Stimulated activated CD4-positive, alpha-beta T cell treated with anti-CD3 and anti-CD28 coated beads, Interleukin-1b, Interleukin-23, amount 100 ng/mL, for 24 hours (primary cell): Measurements from ENCODE around the gene MPC1.
"Not testable (repeated sequence)": the region's sequence is repeated elsewhere in the genome, so short reads cannot be mapped to it uniquely, and the experiment has no call there.

Source experiments
- DNase-seq, 4 experiments: peaks; one replicate each; pipeline ENCODE4 v3.0.0-alpha.2; 2020; ENCODE audit warnings: low read depth in 4 of 4, low spot score in 1 of 4

Gene MPC1

DNA sequence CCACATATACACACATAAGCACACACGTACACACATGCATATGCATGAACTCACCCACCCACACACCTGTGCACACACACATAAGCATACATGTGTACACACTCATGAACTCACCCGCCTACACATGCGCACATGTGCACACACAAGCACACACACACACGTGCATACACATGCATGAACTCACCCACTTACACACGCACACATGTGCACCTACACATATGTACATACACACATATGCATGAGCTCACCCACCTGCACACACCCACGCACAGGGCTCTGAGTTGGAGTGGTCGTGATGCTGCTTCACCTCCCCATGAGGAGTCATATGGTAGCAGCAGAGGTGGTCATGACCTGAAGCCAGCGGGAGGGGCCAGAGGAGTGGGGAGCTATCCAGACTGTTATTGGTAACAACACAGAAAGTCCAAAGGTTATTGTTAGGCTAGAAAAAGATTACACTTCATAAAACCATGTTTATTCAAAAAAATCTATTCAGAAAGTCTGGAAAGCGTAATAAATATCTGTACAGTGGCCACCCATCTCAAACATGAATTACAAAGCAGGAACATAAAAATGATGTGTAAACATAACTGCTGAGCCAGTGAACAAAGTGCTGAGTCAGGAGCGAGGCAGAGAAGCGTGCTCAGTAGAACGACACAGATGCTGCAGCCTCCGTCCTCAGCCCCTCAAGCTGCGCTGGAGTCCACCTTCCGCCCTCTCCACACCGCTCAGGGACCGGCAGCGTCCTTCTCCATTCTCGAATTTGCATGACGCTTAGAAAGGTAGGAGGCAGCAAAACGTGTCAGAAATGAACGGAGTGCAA, 26.4 kb upstream of the MPC1 start:
- no peak for DNase-seq

GRCh38 chr6:166406197-166406596, 23.5 kb upstream of the MPC1 start:
- DNase-seq, result no peak

DNA sequence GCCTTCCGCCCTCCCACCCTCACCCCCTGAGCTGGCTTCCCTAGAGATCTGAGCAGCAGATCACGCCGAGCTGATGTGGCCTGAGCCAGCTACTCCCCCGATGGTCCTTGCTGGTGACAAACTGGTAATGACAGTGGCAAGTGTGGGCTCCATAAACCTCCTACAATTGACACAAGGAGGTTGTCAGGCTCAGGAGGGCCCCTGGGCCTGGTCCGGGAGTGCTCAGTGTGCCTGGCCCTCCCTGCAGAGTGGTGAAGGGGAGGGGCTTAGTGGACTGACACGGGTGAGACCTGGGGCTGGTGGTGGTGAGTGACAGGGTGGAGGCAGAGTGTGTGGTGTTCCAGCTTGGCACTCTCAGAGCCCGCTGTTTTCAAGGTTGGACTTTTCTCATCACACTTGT, 22.6 kb upstream of the MPC1 start:
- DNase-seq, result no peak

- DNase-seq, result no peak
Measured at GRCh38 chr6:166402582-166403277, 20.0 kb upstream of the MPC1 start.

DNA sequence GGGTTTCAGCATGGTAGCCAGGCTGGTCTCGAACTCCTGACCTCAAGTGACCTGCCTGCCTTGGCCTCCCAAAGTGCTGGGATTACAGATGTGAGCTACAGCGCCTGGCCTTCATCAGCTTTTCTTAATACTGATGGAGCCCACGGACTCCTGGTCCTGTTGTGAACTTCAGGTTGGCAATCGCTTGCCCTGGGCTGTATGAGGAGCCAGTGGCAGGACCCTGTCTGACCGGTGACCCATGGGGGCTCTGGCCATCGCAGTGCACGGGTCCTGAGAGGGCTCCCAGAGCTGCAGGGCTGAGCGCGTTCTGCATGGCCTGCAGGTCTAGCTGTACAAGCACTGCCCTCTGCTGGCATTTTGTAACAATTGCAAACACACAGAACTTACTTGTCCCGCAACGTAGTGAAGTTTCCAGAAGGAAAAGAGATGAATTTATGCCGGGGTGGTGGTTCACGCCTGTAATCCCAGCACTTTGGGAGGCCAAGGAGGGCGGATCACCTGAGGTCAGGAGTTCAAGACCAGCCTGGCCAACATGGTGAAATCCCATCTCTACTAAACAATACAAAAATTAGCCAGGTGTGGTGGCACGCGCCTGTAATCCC, 18.0 kb upstream of the MPC1 start:
- DNase-seq, result peak in 1 of 4 experiments; percentile 40

- DNase-seq, result no peak
Measured at GRCh38 chr6:166400181-166400580, 17.4 kb upstream of the MPC1 start.

DNA sequence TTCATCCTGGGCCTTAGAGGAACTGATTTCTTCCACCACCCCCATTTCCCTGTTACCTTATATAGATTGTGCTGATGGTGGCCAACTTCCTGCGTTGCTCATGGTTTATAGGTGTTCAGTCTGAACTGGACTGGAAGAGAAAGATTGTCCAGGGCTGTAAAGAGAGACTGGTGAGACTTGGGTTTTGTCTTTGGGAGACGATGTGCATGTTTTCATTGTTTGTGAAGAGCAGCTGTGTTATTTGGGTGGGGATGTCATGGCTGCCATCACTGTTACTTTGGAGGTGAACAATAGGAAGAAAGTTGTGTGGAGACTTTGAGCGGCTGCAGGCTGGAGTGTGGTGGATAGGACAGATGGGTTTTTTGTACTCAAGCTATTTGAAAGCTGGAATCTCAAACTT, 15.6 kb upstream of the MPC1 start:
- DNase-seq, result no peak

DNA sequence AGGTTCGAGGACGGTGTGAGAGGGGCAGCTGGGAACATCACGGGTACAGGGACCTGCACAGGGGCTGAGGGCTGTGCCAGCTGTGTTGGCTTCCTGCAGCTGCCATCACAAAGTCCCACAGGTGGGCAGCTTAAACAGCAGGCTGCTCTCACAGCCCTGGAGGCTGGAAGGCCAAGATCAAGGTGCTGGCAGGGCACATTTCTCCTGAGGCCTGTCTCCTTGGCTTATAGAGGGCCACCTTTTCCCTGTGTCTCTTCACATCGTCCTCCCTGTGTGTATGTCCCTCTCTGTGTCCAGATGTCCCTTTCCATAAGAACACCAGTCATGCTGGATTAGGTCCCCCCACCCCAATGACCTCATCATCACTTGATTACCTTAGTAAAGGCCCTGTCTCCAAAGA, 15.1 kb upstream of the MPC1 start:
- DNase-seq, result no peak

- no peak for DNase-seq
Measured at GRCh38 chr6:166395778-166396177, 13.0 kb upstream of the MPC1 start.

GRCh38 chr6:166395351-166395750, 12.6 kb upstream of the MPC1 start:
- DNase-seq, result no peak

GRCh38 chr6:166394036-166394892, 11.5 kb upstream of the MPC1 start:
- DNase-seq, result no peak

DNA sequence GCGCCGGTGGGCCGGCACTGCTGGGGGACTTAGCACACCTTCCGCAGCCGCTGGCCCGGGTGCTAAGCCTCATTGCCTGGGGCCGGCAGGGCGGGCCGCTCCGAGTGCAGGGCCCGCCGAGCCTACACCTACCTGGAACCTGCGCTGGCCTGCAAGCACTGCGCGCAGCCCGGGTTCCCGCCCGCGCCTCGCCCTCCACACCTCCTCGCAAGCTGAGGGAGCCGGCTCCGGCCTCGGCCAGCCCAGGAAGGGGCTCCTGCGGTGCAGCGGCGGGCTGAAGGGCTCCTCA, 10.7 kb upstream of the MPC1 start:
- DNase-seq, result no peak

DNA sequence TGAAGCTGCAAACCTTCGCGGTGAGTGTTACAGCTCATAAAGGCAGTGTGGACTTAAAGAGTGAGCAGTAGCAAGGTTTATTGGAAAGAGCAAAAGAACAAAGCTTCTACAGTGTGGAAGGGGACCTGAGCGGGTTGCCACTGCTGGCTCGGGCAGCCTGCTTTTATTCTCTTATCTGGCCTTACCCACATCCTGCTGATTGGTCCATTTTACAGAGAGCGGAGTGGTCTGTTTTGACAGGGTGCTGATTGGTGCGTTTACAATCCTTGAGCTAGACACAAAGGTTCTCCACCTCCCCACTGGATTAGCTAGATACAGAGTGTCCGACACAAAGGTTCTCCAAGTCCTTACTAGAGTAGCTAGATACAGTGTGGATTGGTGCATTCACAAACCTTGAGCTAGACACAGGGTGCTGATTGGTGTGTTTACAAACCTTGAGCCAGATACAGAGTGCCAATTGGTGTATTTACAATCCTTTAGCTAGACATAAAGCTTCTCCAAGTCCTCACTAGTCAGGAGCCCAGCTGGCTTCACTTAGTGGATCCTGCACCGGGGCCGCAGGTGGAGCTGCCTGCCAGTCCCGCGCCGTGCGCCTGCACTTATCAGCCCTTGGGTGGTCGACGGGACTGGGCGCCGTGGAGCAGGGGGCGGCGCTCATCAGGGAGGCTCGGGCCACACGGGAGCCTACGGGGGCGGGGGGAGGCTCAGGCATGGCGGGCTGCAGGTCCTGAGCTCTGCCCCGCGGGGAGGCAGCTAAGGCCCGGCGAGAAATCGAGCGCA, 10.2 kb upstream of the MPC1 start:
- not testable (repeated sequence) for DNase-seq

GRCh38 chr6:166389119-166389518, 6.4 kb upstream of the MPC1 start:
- no peak for DNase-seq

DNA sequence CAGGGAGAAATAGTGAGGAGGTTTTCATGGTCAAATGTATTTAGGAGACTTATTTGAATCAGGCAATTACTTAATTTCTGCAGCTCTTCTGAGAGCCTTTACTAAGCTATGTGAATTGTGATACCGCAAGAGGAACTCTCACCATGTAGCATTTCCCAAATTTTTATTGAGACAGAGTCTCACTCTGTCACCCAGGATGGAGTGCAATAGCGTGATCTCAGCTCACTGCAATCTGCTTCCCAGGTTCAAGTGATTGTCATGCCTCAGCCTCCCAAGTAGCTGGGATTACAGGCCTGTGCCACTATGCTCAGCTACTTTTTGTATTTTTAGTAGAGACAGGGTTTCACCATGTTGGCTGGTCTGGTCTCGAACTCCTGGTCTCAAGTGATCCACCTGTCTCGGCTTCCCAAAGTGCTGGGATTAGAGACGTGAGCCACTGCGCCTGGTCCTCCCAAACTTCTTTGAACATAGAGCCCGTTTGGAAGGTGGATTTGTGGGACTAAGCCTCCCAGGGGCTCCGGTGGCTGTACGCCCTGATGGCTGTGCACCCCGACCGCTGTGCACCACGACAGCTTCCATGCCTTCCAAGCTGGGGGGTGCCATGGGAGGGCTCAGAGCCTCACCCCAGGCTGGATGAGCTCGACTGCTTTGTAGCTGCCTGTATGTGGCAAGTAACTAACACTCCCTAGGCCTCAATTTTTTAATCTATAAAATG, 5.7 kb upstream of the MPC1 start:
- no peak for DNase-seq

- no peak for DNase-seq
Measured at GRCh38 chr6:166387642-166388289, 5.0 kb upstream of the MPC1 start.

GRCh38 chr6:166387098-166387497, 4.4 kb upstream of the MPC1 start:
- not testable (repeated sequence) for DNase-seq

DNA sequence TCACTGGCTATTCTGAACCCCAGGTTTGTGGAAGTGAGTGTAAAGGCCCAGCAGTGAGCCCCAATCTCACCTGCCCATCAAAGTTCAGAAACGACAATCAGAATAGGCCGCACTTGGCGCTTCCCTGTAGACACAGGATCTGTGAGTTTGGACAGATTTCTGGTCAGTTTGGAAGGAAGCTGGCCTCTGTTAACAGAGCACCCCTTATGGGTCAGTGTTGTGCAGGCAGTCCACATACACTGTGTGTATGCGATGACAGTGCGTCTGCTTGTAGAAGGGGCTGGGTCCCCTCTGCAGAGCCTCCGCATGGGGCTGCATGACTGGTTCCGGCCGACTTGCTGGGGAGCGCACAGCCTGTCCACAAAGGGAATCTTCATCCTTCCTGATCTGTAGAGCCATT, 3.4 kb upstream of the MPC1 start:
- DNase-seq, result no peak

GRCh38 chr6:166383802-166384363, 1.1 kb upstream of the MPC1 start:
- DNase-seq, result peak in 2 of 4 experiments; percentile 7
